ENCODE measurements around the gene KRTAP6-1. TPM values are rescaled to one million over a fixed set of nuclear protein-coding genes. Genes with fewer than 3 reads are reported as not detected.

The KRTAP6-1 gene
- polyA plus RNA-seq, 4 donors = not detected

DNA sequence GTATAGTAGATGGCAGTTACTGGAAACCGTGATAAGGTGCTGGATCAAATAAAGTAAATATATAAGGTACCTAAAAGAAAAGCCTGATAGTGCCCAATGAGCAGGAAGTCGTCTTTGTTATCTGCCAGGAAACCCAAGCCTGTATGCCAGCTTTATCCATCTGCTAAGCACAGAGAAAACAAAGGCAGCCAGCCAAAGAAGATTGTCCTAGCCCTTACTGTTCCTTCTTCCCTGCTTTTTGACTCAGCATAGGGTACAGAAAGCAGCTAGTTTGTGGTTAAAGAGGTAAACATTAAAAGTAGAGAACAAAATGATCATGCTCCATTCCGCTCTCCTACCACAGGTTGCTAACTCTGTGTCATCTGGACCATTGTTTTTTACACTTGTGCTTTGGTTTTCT, 33.6 kb downstream of the KRTAP6-1 start:
- DNase-seq (ENCODE audit: low read depth in 4 of 4, low spot score in 2 of 4) = no peak

DNA sequence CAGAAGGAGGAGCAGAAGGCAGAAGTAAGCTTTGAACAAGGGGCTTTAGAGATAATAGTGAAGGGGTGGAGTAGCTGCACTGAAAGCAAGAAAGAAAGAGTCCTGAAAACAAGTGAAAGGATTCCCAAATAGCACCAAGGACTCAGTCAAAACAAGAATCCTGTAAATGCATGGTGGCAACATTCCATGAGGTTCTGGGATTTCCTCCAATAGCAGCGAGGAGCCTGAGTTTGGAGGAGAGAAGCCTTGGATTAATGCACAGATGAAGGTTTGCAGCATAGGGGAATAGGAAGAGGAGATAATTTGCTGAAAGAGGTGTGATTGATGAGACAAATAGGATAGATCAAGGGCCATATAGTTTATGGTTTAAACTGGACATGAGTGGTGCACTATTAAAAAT, 34.4 kb downstream of the KRTAP6-1 start:
- no peak for DNase-seq (ENCODE audit: low read depth in 4 of 4, low spot score in 2 of 4)

DNA sequence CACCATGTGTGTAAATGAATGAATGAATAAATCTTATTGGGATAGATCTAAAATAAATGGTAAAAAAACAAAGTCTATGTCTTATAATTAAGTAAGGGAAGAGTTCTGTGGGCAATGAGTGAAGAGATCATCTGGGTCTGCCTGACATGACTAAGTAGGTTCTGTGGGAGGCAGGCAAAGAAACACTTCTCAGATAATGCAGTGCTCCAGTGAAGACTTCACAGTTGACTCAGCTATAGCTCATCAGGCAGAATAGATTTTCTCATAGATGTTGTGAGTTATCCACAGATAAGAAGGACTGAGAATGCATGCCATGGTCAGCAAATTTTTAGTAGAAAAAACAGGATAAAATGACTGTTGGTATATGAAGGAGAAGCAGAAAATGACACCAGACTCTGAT, 36.0 kb downstream of the KRTAP6-1 start:
- DNase-seq (ENCODE audit: low read depth in 4 of 4, low spot score in 2 of 4) = no peak

- DNase-seq (ENCODE audit: low read depth in 4 of 4, low spot score in 2 of 4) = no peak
Observed at GRCh38 chr21:30567617-30568016, 46.1 kb downstream of the KRTAP6-1 start.

- DNase-seq (ENCODE audit: low read depth in 4 of 4, low spot score in 2 of 4) = no peak
Observed at GRCh38 chr21:30563630-30564029, 50.1 kb downstream of the KRTAP6-1 start.

Other genes starting within 250 kb of the KRTAP6-1 start
- not detected for gene KRTAP13-2, start 241.7 kb downstream of the KRTAP6-1 start, polyA plus RNA-seq (ENCODE audit: insufficient read length in 4 of 4)
- gene KRTAP13-1, start 217.9 kb downstream of the KRTAP6-1 start, polyA plus RNA-seq (ENCODE audit: insufficient read length in 4 of 4) = not detected
- gene KRTAP13-3, start 188.0 kb downstream of the KRTAP6-1 start, polyA plus RNA-seq (ENCODE audit: insufficient read length in 4 of 4) = not detected
- gene KRTAP13-4, start 183.7 kb downstream of the KRTAP6-1 start, polyA plus RNA-seq (ENCODE audit: insufficient read length in 4 of 4) = not detected
- gene KRTAP15-1, start 173.7 kb downstream of the KRTAP6-1 start, polyA plus RNA-seq (ENCODE audit: insufficient read length in 4 of 4) = not detected
- gene KRTAP19-1, start 133.6 kb downstream of the KRTAP6-1 start, polyA plus RNA-seq (ENCODE audit: insufficient read length in 4 of 4) = not detected
- gene KRTAP19-2, start 126.5 kb downstream of the KRTAP6-1 start, polyA plus RNA-seq (ENCODE audit: insufficient read length in 4 of 4) = not detected
- gene KRTAP19-3, start 121.9 kb downstream of the KRTAP6-1 start, polyA plus RNA-seq (ENCODE audit: insufficient read length in 4 of 4) = not detected
- gene KRTAP19-4, start 116.8 kb downstream of the KRTAP6-1 start, polyA plus RNA-seq (ENCODE audit: insufficient read length in 4 of 4) = not detected
- gene KRTAP19-5, start 111.8 kb downstream of the KRTAP6-1 start, polyA plus RNA-seq (ENCODE audit: insufficient read length in 4 of 4) = not detected
- not detected for gene KRTAP19-6, start 72.1 kb downstream of the KRTAP6-1 start, polyA plus RNA-seq (ENCODE audit: insufficient read length in 4 of 4)
- gene KRTAP19-7, start 52.6 kb downstream of the KRTAP6-1 start, polyA plus RNA-seq (ENCODE audit: insufficient read length in 4 of 4) = not detected
- gene KRTAP22-2, start 23.5 kb downstream of the KRTAP6-1 start, polyA plus RNA-seq (ENCODE audit: insufficient read length in 4 of 4) = not detected
- not detected for gene KRTAP6-3, start 21.5 kb downstream of the KRTAP6-1 start, polyA plus RNA-seq (ENCODE audit: insufficient read length in 4 of 4)
- not detected for gene KRTAP6-2, start 15.0 kb downstream of the KRTAP6-1 start, polyA plus RNA-seq (ENCODE audit: insufficient read length in 4 of 4)
- not detected for gene KRTAP22-1, start 12.8 kb downstream of the KRTAP6-1 start, polyA plus RNA-seq (ENCODE audit: insufficient read length in 4 of 4)
- not detected for gene KRTAP20-1, start 2.5 kb upstream of the KRTAP6-1 start, polyA plus RNA-seq (ENCODE audit: insufficient read length in 4 of 4)
- gene KRTAP20-4, start 6.7 kb upstream of the KRTAP6-1 start, polyA plus RNA-seq (ENCODE audit: insufficient read length in 4 of 4) = not detected
- not detected for gene KRTAP20-2, start 21.3 kb upstream of the KRTAP6-1 start, polyA plus RNA-seq (ENCODE audit: insufficient read length in 4 of 4)
- gene KRTAP20-3, start 28.9 kb upstream of the KRTAP6-1 start, polyA plus RNA-seq (ENCODE audit: insufficient read length in 4 of 4) = not detected
- not detected for gene KRTAP21-3, start 104.8 kb upstream of the KRTAP6-1 start, polyA plus RNA-seq (ENCODE audit: insufficient read length in 4 of 4)
- not detected for gene KRTAP21-2, start 133.3 kb upstream of the KRTAP6-1 start, polyA plus RNA-seq (ENCODE audit: insufficient read length in 4 of 4)
- gene KRTAP21-1, start 141.5 kb upstream of the KRTAP6-1 start, polyA plus RNA-seq (ENCODE audit: insufficient read length in 4 of 4) = not detected
- gene KRTAP8-1, start 199.3 kb upstream of the KRTAP6-1 start, polyA plus RNA-seq (ENCODE audit: insufficient read length in 4 of 4) = not detected
- not detected for gene KRTAP7-1, start 215.8 kb upstream of the KRTAP6-1 start, polyA plus RNA-seq (ENCODE audit: insufficient read length in 4 of 4)